ENCODE measurements around the gene MUC4. TPM values are rescaled to one million over a fixed set of nuclear protein-coding genes. Genes with fewer than 3 reads are reported as not detected.
"Not testable (repeated sequence)": the region's sequence is repeated elsewhere in the genome, so short reads cannot be mapped to it uniquely, and the experiment has no call there.

Gene MUC4
- polyA plus RNA-seq, 3 donors, result 0.61 to 2.0 (median 1.0) TPM

GRCh38 chr3:195717852-195718476 is 93.8 kb downstream of the MUC4 start:
- DNase-seq, result no peak

- no peak for DNase-seq
Measured at GRCh38 chr3:195717416-195717815, 94.3 kb downstream of the MUC4 start.

- DNase-seq, result no peak
Measured at GRCh38 chr3:195715583-195716266, 96.0 kb downstream of the MUC4 start.

GRCh38 chr3:195715134-195715533 is 96.6 kb downstream of the MUC4 start:
- no peak for DNase-seq

GRCh38 chr3:195714380-195715011 is 97.2 kb downstream of the MUC4 start:
- no peak for DNase-seq

- DNase-seq, result not testable (repeated sequence)
Measured at GRCh38 chr3:195713150-195713549, 98.6 kb downstream of the MUC4 start.

- DNase-seq, result not testable (repeated sequence)
Measured at GRCh38 chr3:195712535-195712910, 99.2 kb downstream of the MUC4 start.

GRCh38 chr3:195711813-195712534 is 99.8 kb downstream of the MUC4 start:
- DNase-seq, result no peak

GRCh38 chr3:195711091-195711812 is 100.5 kb downstream of the MUC4 start:
- DNase-seq, result not testable (repeated sequence)

GRCh38 chr3:195710126-195710905 is 101.4 kb downstream of the MUC4 start:
- DNase-seq, result not testable (repeated sequence)

GRCh38 chr3:195709676-195710085 is 102.0 kb downstream of the MUC4 start:
- no peak for DNase-seq

- no peak for DNase-seq
Measured at GRCh38 chr3:195708626-195709481, 102.9 kb downstream of the MUC4 start.

GRCh38 chr3:195708061-195708460 is 103.7 kb downstream of the MUC4 start:
- no peak for DNase-seq

GRCh38 chr3:195705081-195705991 is 106.4 kb downstream of the MUC4 start:
- no peak for DNase-seq

GRCh38 chr3:195704433-195704999 is 107.2 kb downstream of the MUC4 start:
- DNase-seq, result no peak

GRCh38 chr3:195703776-195704175 is 108.0 kb downstream of the MUC4 start:
- no peak for DNase-seq

- no peak for DNase-seq
Measured at GRCh38 chr3:195701042-195701915, 110.5 kb downstream of the MUC4 start.

Measured in renal pelvis (tissue), 4 donors.